HG03354 (cell line): ENCODE measurements around the gene CDA.

Experiments
- ATAC-seq: cut with Tn5 transposase; IDR thresholded peaks from one replicate; pipeline ENCODE4 v1.9.1; 2021; ENCODE audit warnings: mild to moderate bottlenecking; ENCODE audit not compliant: unreplicated experiment, poor library complexity, severe bottlenecking

Gene CDA

DNA sequence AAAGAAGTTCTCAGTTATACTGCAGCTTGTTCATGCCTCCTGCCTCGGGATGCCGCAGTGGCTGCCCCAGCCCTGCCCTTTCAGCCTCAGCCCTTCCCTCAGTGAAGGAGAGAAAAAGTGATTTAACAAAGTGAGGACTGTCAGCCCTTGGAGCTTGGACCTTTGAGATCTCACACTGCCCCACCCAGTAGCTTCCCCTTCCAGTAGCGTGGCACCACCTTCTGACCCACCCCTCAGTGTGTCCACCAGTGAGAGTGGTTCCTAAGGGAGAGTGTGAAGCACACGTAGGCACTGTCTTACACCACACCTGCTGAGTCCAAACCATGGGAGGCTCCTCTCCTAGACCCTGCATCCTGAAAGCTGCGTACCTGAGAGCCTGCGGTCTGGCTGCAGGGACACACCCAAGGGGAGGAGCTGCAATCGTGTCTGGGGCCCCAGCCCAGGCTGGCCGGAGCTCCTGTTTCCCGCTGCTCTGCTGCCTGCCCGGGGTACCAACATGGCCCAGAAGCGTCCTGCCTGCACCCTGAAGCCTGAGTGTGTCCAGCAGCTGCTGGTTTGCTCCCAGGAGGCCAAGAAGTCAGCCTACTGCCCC is at the start of gene CDA:
Gene CDA (plus strand): TSS at position 464 of the 592 bp plus-strand sequence. CDS start 33 bp downstream, at position 497.
- no peak for ATAC-seq

DNA sequence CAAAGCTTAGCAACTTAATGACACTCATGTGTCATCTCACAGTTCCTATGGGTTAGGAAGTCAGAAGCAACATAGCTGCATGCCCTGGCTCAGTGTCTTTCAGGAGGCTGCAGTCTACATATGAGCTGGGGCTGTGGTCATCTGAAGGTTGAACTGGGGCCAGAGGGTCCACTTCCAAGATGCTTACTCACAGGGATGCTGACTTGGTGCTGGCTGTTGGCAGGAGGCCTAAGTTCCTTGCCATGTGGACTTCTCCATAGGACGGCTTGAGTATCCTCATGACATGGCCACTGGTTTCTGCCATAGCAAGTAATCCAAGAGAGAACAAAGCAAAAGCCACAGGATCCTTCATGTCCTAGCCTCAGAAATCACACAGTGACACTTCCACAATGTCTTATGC is 48.6 kb upstream of the CDA start:
- ATAC-seq = no peak

DNA sequence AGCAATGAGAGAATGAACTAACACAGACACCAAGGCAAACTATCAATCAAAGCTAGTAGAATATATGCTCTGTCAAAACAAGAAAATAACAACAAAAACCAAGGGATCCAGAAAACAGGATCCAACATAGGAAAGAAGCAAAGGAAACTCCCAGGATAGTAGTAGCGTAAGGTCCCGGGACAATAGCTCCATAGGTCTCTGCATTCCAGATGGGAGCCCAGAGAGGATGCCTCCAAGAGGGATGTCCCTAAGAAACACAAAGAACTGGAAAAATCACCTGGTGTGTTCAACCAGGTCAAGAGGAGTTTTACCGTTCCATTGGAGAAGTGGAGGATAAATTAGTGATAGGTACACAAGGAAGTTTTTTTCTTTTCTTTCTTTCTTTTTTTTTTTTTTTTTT is 42.3 kb upstream of the CDA start:
- ATAC-seq = no peak

DNA sequence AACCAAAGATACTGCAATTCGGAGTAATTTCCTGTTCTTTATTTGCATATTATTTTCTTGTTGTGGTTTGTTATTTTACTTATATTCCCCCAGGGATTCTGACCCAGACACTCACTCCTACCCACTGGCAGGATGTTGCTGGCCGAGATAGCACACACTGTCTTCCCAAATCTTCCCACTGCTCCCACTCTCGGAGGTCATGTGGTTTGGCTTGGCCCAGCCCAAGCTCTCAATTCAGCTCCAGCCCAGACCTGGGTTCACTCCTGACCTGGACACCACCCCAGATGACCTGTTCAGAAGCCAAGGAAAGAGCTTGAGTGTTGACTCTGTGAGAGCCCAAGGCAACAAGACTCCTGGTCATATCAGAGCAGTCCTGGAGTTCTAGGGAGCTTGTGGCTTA is 37.7 kb upstream of the CDA start:
- ATAC-seq = no peak

DNA sequence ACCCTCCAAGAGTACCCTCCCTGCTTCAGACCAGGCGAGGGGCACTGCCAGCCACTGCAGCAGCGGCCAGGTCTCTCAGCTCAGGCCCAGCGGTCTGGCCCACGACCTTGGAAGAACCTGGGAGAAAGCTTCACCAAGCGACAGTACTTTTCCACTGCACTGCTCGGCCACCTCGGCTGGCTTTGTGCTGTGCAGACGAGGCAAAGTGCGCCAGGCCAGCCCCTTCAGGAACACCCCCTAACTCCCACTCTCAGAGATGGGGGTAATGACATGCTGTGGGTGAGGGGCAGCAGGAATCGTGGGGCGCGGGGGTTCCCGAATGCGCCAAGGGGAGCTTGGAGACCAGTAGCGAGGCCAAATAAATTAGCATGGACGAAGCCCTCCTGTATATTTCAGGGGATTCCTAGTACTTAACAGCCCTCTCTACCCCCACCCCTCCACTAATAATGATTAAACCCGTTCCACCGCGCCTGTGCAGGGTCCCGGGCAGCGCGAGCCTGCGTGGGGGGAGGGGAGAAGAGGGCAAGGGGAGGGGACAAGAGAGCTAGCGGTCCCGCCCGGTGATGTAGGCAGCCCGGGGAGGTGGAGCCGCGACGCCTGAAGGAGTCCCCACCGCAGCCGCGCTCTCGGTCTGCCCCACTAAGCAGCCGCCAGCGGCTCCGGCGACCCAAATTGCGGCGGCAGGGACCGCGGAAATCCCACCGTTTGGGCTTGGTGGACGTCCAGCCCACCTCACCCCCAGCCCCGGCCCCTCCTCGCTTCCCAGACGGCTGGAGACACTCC is 36.8 kb upstream of the CDA start, which contains the start of gene FAM43B:
Gene FAM43B (plus strand): TSS at position 629 of the 783 bp plus-strand sequence. CDS start 401 bp downstream, outside the sequence.
- no peak for ATAC-seq

DNA sequence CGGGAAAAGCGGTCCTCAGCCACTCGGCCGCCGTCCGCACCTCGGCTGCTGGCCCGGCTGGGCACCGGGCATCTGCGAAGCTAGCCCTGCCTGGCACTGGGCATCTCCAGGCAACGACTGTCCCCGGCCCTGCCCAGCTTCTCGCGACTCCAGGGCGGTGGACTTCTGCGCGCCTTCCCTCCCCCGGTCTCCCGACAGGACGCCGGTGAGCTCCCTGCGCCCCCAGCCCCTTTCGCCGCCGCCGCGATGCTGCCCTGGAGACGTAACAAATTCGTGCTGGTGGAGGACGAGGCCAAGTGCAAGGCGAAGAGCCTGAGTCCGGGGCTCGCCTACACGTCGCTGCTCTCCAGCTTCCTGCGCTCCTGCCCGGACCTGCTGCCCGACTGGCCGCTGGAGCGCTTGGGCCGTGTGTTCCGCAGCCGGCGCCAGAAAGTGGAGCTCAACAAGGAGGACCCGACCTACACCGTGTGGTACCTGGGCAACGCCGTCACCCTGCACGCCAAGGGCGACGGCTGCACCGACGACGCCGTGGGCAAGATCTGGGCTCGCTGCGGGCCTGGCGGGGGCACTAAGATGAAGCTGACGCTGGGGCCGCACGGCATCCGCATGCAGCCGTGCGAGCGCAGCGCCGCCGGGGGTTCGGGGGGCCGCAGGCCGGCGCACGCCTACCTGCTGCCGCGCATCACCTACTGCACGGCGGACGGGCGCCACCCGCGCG is 36.0 kb upstream of the CDA start:
- ATAC-seq = no peak

DNA sequence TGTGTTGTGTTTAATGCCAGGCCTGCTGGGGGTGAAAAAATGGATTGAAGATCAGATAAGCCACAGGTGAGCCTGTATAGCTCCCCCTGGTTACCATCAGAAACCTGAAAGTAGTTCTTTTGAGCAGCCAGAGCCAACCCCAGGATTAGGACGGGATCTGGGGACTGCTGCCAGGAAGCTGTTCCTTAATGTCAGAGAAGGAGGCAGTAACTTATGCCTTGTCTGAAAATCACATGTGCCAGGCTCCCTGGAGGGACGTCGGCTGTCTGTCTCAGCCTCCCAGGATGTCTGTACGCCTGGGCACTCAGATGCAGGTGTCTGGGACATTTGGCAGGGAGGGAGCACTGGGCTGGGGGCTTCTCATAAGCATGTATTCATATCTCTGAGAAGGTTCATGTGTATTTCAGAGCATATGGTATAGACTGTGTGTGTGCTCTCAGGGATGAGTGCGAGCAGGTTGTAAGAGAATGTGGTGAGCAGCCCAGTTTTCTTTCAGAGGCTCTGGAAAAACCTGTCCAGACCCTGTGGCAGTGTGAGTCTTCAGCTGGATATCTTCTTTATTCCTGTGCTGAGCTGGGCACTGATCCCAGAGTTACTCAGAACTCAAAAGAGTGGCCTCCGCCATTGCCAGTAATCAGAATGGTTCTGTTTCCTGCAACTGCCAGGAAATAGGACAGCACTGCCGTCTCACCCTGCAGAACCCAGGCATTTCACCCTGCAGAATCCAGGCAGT is 33.7 kb upstream of the CDA start:
- no peak for ATAC-seq

DNA sequence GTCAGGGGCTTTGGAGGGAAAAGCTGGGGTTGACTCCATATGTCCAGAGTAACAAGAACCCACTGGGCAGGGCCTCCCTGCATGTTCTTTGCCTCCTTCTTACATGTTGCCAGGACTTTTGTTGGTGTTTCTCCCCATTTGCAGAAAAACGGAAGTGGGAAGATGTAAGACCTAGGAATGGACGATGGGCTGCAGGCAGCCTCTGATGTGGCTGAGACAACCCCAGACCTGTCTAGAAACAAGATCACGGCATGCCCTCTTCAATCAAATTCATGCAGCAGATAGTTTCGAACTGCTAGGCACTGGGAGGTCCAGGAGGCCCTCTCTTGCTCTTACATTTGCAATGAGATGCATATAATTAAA is 33.2 kb upstream of the CDA start:
- ATAC-seq = no peak

DNA sequence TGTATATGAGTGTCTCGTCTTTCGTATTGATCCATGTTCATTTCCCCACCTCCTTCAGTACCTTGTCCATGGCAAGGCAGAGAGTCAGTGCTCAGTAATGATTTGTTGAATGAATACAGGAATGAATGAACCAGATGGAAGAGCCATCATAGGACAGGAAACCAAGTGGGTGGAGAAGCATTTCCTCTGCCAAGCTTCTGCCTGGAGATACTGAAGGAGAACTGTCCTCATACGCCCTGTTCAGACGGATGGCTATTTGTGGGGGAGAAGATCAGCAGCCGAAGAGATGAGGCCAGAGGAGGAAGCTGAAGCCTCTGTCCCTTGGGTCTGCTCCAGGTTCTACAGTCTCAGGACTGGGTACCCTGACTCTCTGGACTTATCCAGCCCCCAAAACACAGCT is 30.7 kb upstream of the CDA start:
- ATAC-seq = no peak

DNA sequence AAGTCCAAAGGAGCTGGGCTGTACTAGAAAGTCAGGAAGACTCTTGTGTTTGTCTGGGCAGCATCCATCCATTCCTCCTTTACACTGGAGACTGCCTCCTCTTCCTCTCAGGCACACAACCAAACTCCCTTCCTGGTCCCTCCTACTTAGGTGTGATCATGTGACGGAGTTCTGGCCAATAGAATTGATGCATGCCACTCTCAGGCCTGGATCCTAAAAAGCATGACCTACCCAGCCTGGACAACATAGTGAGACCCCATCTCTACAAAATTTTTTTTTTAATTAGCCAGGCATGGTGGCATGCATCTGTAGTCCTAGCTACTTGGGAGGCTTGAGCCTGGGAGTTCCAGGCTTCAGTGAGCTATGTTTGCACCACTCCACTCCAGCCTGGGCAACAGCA is 27.9 kb upstream of the CDA start:
- no peak for ATAC-seq

DNA sequence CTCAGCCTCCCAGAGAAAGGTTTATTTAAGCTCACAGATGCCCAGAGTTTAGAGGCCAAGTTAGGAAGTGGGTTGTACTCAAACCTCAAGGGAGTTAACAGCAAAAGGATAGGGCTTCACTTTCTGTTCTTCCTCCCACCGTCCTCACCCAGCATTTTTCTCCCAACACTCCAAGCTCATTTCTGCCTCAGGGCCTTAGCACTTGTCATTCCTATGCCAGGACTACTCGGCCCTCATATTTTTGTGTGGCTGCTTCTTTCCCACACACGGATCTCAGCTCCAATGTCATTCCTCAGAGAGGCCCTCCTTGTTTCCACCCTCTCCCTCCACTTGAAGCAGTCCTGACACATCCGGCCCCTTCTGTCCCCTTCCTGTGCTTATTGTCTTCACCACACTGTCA is 23.7 kb upstream of the CDA start:
- ATAC-seq = no peak

DNA sequence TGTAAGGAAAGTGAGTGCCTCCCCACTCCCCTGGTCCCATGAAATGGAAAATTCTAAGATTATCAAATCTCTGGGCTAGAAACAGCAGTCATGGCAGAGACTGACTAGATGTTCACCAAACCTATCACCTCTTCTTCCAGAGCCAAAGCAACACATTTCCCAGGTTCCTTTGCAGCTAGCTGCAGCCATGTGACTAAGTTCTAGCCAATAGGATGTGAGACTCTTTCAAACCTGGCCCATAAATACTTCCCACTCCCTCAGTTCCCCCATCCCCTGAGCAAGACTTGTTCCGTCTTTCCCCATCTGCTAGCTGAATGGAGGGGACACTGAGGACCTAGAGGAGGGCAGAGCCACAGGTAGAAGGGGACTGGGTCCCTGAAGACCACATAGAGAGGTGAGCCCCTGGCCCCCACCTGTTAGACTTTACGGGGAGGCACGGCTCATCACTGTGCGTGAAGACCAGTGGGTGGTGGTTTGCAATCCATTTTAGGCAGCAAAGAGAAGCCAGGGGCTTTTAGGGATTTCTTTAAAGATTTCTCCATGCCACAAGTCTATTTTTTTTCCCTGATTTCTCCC is 19.3 kb upstream of the CDA start:
- ATAC-seq = no peak

DNA sequence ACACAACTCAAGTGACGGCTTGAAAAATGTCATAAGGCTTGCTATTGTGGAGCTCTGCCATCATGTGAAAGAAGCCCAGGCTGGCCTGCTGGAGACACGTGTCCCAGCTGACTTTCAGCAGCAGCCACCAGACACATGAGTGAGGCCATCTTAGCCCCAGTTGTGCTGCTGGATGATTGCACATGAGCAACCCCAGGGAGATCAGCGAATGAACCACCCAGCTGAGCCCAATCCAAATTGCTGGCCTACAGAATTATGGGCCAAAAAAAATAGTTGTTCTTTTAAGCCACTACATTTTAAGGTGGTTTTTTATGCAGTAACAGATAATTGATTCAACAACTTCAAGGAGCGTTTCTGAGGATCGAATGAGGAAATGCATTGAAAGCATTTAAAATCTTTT is 17.5 kb upstream of the CDA start:
- ATAC-seq = no peak

DNA sequence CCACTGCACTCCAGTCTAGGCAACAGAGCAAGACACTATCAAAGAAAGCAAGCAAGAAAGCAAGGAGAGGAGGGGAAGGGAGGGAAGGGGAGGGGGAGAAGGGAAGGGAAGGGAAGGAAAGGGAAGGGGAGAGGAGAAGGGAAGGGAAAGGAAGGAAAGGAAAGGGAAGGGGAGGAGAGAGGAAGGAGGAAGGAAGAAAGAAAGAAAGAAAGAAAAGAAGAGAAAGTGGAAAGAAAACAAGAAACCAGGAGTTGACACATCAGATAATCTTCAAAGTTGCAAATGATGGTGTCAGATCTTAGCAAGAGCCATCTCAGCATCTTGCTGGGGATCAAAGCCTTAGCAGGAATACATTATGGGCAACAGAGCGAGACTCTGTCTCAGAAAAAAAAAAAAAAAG is 14.9 kb upstream of the CDA start:
- ATAC-seq = no peak

DNA sequence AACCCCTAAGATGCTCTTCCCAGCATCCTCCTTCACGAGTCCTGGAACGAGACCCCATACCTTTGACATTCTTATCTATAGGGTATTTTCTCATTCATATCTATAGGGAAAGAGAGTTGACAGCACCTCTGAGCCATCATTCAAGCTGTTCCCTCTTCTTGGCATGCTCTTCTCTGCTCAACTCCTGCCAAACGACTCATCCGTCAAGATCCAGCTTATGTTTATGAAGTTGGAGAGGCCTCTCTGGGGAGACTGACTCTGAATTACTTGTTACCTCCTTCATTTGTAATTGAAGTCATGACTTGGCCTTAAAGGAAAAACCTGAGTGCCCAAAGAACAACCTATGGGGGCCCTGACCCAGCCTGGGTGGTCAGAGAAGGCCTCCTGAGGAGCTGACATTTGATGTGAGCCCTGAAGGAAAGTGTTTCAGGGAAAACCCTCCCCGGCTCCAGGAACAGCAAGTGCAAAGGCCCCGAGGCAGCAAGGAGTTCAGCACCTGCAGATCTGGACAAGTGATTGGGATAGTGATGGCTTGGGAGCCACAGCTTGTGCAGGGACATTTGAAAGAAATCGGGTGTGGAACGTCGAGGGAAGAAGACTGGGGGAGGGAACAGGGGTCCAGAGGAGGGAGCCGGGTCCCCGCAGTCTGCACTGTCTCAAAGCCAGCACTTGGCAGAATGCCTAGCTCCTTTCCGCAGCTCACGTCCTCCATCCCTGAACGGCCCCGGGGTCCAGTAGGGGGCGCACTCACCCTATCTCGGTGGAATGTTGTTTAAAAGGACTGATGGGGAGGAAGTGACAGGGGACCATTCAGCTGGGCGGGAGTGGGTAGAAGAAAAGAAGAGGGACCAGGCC is 14.0 kb upstream of the CDA start:
- no peak for ATAC-seq

DNA sequence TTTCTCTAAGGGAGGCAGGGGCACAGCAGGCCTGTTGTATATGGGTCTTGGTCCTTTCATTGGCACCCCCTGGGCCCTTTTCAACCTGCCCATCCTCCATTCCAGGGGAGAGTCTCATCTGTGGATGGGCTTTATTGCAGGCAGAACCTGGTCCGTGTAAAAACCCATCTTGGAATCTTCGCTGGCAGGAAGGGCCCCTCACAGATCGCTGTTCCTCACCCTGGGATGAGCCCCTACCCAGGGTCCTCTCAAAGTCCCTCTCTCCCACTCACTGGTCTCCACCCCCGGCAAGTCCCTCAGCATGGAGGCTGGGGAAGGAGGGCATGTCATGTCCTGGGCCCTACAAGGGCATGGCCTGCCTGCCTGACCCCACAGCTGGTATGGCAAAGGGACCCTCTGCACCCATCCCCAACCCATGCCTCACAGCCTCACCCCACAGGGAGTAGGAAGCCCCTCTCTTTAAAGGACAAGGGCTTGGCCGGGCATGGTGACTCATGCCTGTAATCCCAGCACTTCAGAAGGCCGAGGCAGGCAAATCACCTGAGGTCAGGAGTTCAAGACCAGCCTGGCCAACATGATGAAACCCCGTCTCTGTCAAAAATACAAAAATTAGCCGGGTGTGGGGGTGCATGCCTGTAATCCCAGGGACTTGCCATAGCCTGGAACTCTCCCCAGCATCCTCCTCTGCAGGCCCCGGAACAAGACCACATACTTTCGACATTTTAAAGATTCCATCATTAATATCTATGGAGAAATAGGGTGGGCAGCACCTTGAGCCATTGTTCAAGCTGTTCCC is 13.2 kb upstream of the CDA start:
- ATAC-seq = no peak

DNA sequence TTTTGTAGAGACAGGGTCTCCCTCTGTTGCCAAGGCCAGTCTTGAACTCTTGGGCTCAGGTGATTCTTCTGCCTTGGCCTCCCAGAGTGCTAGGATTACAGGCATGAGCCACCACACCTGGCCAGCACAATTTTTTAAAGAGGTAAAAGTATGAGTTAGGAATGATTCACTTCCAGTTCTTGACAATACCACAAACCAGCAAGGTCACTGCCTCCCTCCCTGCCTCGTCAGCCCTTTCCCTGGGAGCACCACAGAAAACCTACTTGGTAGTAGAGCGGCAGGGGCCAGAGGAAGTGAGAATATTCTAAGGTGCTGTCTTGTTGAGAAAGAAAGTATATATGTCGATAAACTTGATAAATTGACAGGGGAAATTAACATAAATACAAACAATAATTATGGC is 10.8 kb upstream of the CDA start:
- no peak for ATAC-seq

DNA sequence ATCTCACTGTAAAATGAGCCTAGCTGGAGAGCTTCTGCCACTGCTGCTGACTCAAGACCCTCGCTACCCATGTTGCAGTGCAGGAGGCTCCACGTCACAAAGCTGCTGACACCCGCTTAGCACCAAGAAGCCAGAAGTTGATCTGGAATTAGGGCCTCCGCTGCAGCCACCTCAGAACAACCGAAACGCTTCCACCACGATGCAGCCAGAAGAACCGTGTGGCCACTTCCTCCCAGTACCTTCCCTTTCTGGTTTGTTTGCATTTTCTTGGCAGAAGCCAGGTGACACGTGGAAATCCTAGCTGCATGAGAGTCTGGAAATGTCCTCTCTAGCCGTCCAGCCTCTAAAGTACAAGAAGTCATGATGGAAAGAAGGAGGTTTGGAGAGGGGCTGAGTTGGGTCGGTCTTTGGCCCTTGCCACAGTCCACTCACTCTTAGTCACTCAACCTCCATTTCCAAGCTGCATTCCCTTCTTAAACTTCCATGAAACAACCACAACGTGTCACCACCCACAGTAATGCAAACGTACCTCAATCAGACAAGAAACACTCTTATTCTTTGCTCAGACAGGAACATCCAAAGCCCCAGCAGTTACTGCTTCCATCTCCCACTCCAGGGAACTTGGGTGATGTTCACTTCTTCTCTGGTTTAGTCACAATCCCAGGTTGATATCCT is 10.0 kb upstream of the CDA start:
- no peak for ATAC-seq
